Neural cell (in vitro differentiated cells): Measurements from ENCODE around the gene RERE. TPM values are rescaled to one million over a fixed set of nuclear protein-coding genes. Genes with fewer than 3 reads are reported as not detected.

Experiments used
- H2AFZ ChIP-seq: fragments of 200-600, 300-800 bp; sonication (generic), shearing (Covaris generic); 2 replicates; pipeline ENCODE4 v1.6.0; 2014; ENCODE audit warnings: low read depth, mild to moderate bottlenecking, antibody characterized with exemption, low read length, moderate library complexity
- H3F3A ChIP-seq: fragments of 200-600 bp; shearing (Covaris generic); 2 replicates; pipeline ENCODE4 v1.6.1; 2016; ENCODE audit warnings: mild to moderate bottlenecking, moderate library complexity, mixed read lengths, antibody characterized with exemption, low read length; ENCODE audit not compliant: insufficient read depth, poor library complexity, severe bottlenecking
- H3K27ac ChIP-seq: fragments of 200-600, 300-800 bp; sonication (generic), shearing (Covaris generic); 2 replicates; pipeline ENCODE4 v1.5.1; 2014; ENCODE audit warnings: mild to moderate bottlenecking, low read length, moderate library complexity
- H3K27me3 ChIP-seq: fragments of 300-800, 200-600 bp; sonication (generic), shearing (Covaris generic); 2 replicates; pipeline ENCODE4 v1.6.0; 2014; ENCODE audit warnings: mild to moderate bottlenecking, low read depth, low read length, moderate library complexity; ENCODE audit not compliant: insufficient read depth
- H3K36me3 ChIP-seq: fragments of 300-800, 200-600 bp; sonication (generic), shearing (Covaris generic); 2 replicates; pipeline ENCODE4 v1.5.1; 2014; ENCODE audit warnings: mild to moderate bottlenecking, antibody characterized with exemption, low read length, moderate library complexity; ENCODE audit not compliant: insufficient read depth
- H3K4me2 ChIP-seq: fragments of 300-800, 200-600 bp; sonication (generic), shearing (Covaris generic); 2 replicates; pipeline ENCODE4 v1.6.0; 2014; ENCODE audit warnings: mild to moderate bottlenecking, low read length
- H3K4me3 ChIP-seq: fragments of 300-800, 200-600 bp; sonication (generic), shearing (Covaris generic); 2 replicates; pipeline ENCODE4 v1.5.1; 2014; ENCODE audit warnings: mild to moderate bottlenecking, low read length, moderate library complexity
- H3K79me2 ChIP-seq: fragments of 200-600 bp; shearing (Covaris generic); replicated peaks from 2 replicates; pipeline ENCODE4 v1.6.0; 2014; ENCODE audit warnings: mild to moderate bottlenecking, low read length, moderate library complexity; ENCODE audit not compliant: insufficient read depth
- H3K9ac ChIP-seq: fragments of 300-800, 200-600 bp; sonication (generic), shearing (Covaris generic); 2 replicates; pipeline ENCODE4 v1.6.1; 2016; ENCODE audit warnings: mild to moderate bottlenecking, low read length, mixed read lengths
- H3K9me2 ChIP-seq: fragments of 200-600 bp; shearing (Covaris generic); 2 replicates; pipeline ENCODE4 v1.6.1; 2016; ENCODE audit warnings: mild to moderate bottlenecking, low read length, mixed read lengths; ENCODE audit not compliant: insufficient read depth
- H3K9me3 ChIP-seq: fragments of 200-600, 300-800 bp; sonication (generic), shearing (Covaris generic); 2 replicates; pipeline ENCODE4 v1.6.1; 2016; ENCODE audit warnings: mild to moderate bottlenecking, mixed run types, low read length, moderate library complexity, mixed read lengths
- H4K20me1 ChIP-seq: fragments of 200-600 bp; shearing (Covaris generic); 2 replicates; pipeline ENCODE4 v1.6.1; 2016; ENCODE audit warnings: mild to moderate bottlenecking, mixed run types; ENCODE audit not compliant: insufficient read depth
- CTCF ChIP-seq: fragments of 450-650 bp; IDR thresholded peaks from 2 replicates; pipeline ENCODE4 v1.5.1; 2014; ENCODE audit warnings: antibody characterized with exemption, mild to moderate bottlenecking, moderate library complexity; ENCODE audit not compliant: poor library complexity, severe bottlenecking
- EP300 ChIP-seq: fragments of 450-650 bp; conservative IDR thresholded peaks from 2 replicates; pipeline ENCODE4 v1.6.1; 2014; ENCODE audit warnings: antibody characterized with exemption, mild to moderate bottlenecking, moderate library complexity; ENCODE audit not compliant: poor library complexity, severe bottlenecking
- EZH2 ChIP-seq: fragments of 200-600, 300-800 bp; shearing (Covaris generic), sonication (generic); IDR thresholded peaks from 2 replicates; pipeline ENCODE4 v1.6.1; 2014; ENCODE audit warnings: antibody characterized with exemption, low read length, borderline replicate concordance, mild to moderate bottlenecking; ENCODE audit not compliant: insufficient read depth, poor library complexity, severe bottlenecking
- MXI1 ChIP-seq: fragments of 450-650 bp; conservative IDR thresholded peaks from 2 replicates; pipeline ENCODE4 v1.6.1; 2014; ENCODE audit warnings: antibody characterized with exemption, mild to moderate bottlenecking; ENCODE audit not compliant: poor library complexity, severe bottlenecking
- POLR2AphosphoS5 ChIP-seq: IDR thresholded peaks from 2 replicates; pipeline ENCODE4 v1.6.1; 2012
- RAD21 ChIP-seq: fragments of 450-650 bp; conservative IDR thresholded peaks from 2 replicates; pipeline ENCODE4 v1.6.1; 2014; ENCODE audit warnings: antibody characterized with exemption, mild to moderate bottlenecking, moderate library complexity
- REST ChIP-seq: IDR thresholded peaks from 2 replicates; pipeline ENCODE4 v1.6.1; 2012; ENCODE audit warnings: borderline replicate concordance
- SMC3 ChIP-seq: fragments of 450-650 bp; conservative IDR thresholded peaks from 2 replicates; pipeline ENCODE4 v1.6.1; 2014; ENCODE audit warnings: antibody characterized with exemption, mild to moderate bottlenecking, moderate library complexity; ENCODE audit not compliant: poor library complexity
- TAF1 ChIP-seq: IDR thresholded peaks from 2 replicates; pipeline ENCODE4 v1.6.1; 2012; ENCODE audit warnings: low read depth
- polyA plus RNA-seq: library from polyadenylated mRNA; depleted of rRNA; stranded (reverse); fragments of >200 nt; gene quantifications from 2 replicates; pipeline ENCODE4 v1.2.3, GENCODE V29; 2014

The RERE gene
- polyA plus RNA-seq, 1 donor from 2014 or later = 21.0 TPM

GRCh38 chr1:8860738-8861516, 43.5 kb upstream of the RERE start:
- no peak overlapping the region for H3K4me2 ChIP-seq
- no peak overlapping the region for H3K27ac ChIP-seq
- H3K9ac ChIP-seq = no peak overlapping the region
- no peak for TF ChIP-seq POLR2AphosphoS5
- no peak for TF ChIP-seq REST
- no peak for TF ChIP-seq MXI1
- no peak for TF ChIP-seq RAD21
- no peak for TF ChIP-seq EZH2
- no peak for TF ChIP-seq CTCF
- no peak for TF ChIP-seq TAF1
- no peak for TF ChIP-seq SMC3
- no peak for TF ChIP-seq EP300
- no peaks in the 10 kb centered on the region for H4K20me1 ChIP-seq
- H3F3A ChIP-seq = no peaks in the 10 kb centered on the region
- H3K36me3 ChIP-seq = no peaks in the 10 kb centered on the region
- no peak overlapping the region for H2AFZ ChIP-seq
- no peaks in the 10 kb centered on the region for H3K9me2 ChIP-seq
- H3K27me3 ChIP-seq = no peaks in the 10 kb centered on the region
- no peaks in the 10 kb centered on the region for H3K9me3 ChIP-seq
- H3K79me2 ChIP-seq = no peaks in the 10 kb centered on the region
- no peak overlapping the region for H3K4me3 ChIP-seq

GRCh38 chr1:8858888-8859706, 41.7 kb upstream of the RERE start:
- Histone ChIP-seq H3K9me3 (no peaks in the 10 kb centered on the region), H3K9me2 (no peaks in the 10 kb centered on the region), H3K27me3 (no peaks in the 10 kb centered on the region), H3F3A (no peaks in the 10 kb centered on the region), H3K9ac (no peak overlapping the region), H3K36me3 (no peaks in the 10 kb centered on the region), H4K20me1 (no peaks in the 10 kb centered on the region), H3K4me2 (no peak overlapping the region), H3K4me3 (no peak overlapping the region), H3K27ac (no peak overlapping the region), H3K79me2 (no peaks in the 10 kb centered on the region), H2AFZ (no peak overlapping the region)
- no peak for TF ChIP-seq REST
- no peak for TF ChIP-seq POLR2AphosphoS5
- TF ChIP-seq TAF1 = no peak
- TF ChIP-seq RAD21 = peak; percentile 67
- TF ChIP-seq EP300 = no peak
- peak; percentile 81 for TF ChIP-seq SMC3
- peak; percentile 75 for TF ChIP-seq CTCF
- TF ChIP-seq EZH2 = no peak
- no peak for TF ChIP-seq MXI1
